WERI-Rb-1 (cell line): ENCODE results near the gene NFE2L2.

Experiments
- DNase-seq: peaks from one replicate; pipeline ENCODE4 v3.0.0-alpha.2; 2020
- H3K27ac ChIP-seq: fragments of 250-450 bp; sonication (Bioruptor Pico); 2 replicates; pipeline ENCODE4 v1.5.1; 2020; ENCODE audit warnings: mild to moderate bottlenecking, moderate library complexity
- H3K27me3 ChIP-seq: fragments of 250-450 bp; sonication (Bioruptor Pico); 2 replicates; pipeline ENCODE4 v1.5.1; 2021; ENCODE audit warnings: mild to moderate bottlenecking, low read depth, moderate library complexity; ENCODE audit not compliant: insufficient read depth, severe bottlenecking
- H3K36me3 ChIP-seq: fragments of 250-450 bp; sonication (Bioruptor Pico); 2 replicates; pipeline ENCODE4 v1.5.1; 2020; ENCODE audit warnings: mild to moderate bottlenecking, moderate library complexity
- H3K4me3 ChIP-seq: 2 replicates; pipeline ENCODE4 v1.5.1; 2011; ENCODE audit warnings: low read depth, mild to moderate bottlenecking, control low read depth, low read length
- H3K9me3 ChIP-seq: fragments of 250-450 bp; sonication (Bioruptor Pico); 2 replicates; pipeline ENCODE4 v1.5.1; 2021; ENCODE audit warnings: mild to moderate bottlenecking, moderate library complexity; ENCODE audit not compliant: severe bottlenecking
- CTCF ChIP-seq: IDR thresholded peaks from 2 replicates; pipeline ENCODE4 v1.5.1; 2011; ENCODE audit warnings: low read depth, mild to moderate bottlenecking, control low read depth, inconsistent platforms, low read length

NFE2L2 gene

DNA sequence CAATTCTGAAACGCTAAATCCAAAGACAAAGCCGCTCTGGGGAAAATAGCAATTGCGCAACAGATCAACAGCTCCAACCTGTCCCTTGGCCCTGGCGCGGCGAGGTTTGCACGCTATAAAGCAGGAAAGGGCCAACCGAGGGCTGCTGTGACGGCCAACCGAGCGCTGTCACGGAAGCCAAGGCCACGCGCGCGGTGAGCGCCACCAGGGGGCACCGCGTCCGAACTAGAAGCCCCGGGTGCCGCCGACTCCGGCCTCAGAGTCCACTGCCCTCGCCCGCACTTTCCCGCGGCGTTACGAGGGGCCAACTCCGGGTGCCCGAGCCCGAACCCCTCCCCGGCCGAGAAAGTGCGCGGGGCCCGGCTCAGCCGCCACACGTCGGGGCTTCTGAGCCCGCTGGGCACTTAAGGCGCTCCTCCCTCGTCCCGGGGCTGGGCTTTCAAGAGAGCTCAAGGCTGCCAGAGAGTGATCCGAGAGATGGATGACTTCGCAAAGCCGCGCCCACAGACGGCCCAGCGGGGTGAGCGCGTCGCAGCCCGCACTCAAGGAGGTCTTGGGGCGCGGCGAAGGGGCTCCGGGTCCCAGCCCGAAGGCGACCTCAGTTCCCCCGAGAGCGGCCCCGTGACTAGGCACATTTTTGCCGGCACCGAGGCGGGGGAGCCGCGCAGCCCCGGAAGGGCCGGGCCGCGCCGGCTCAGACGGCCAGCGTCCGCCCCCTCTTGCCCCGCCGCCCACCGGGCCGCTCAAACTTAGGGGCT, 897 bp downstream of the NFE2L2 start:
- Histone ChIP-seq H3K27me3 (no peaks in the 10 kb centered on the region), H3K36me3 (peaks cover 12% of the 10 kb centered on the region), H3K9me3 (peaks cover 2% of the 10 kb centered on the region), H3K27ac (peak overlapping the region; percentile 97), H3K4me3 (peak overlapping the region; percentile 94)
- DNase-seq = peak; percentile 98
- peak; percentile 94 for TF ChIP-seq CTCF

DNA sequence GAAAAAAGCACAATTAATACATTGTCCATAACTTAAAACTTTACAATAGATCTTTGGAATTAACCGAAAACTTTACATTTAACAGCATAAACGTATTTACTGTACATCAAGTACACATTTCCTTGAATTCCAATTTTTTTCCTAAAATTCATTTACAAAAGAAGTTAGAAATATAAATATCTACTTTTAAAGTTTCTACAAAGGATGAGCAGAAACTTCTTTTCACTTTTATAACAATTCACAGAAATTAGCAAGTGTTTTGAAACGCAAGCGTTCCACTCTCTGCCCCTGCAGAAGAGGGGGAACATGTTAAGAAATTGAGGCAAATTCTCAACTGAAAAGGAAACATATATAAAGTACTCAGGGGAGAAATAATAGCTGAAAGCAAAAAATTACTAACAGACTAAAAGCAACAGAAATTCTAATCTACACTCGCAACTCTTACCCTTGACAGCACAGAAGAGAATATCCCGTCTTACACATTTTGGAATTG, 1.5 kb downstream of the NFE2L2 start:
- no peak for DNase-seq
- Histone ChIP-seq H3K27ac (peak overlapping the region; percentile 97), H3K36me3 (peaks cover 16% of the 10 kb centered on the region), H3K27me3 (no peaks in the 10 kb centered on the region), H3K9me3 (peaks cover 5% of the 10 kb centered on the region), H3K4me3 (peak overlapping the region; percentile 94)
- no peak for TF ChIP-seq CTCF

DNA sequence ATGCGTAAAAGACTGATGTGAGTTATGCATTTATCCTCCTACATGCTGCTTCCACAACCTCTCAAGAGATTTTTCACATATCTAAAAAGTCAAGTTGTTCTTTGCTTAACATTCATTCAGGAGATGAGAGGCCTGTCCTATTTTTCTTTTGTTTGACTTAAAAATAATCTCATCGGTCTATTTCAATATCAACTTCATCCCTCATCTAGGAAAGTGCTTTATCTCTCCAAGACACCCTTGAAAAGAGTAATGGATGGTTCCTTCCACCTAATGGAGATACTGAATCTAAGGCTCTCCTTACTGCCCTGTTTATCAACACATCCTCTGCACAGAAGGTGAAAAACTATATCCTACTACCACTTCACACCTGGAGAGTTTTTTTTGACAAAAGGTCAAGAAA, 2.4 kb downstream of the NFE2L2 start:
- H3K36me3 ChIP-seq = peaks cover 19% of the 10 kb centered on the region
- no peak for DNase-seq
- peaks cover 8% of the 10 kb centered on the region for H3K9me3 ChIP-seq
- no peak for TF ChIP-seq CTCF
- no peaks in the 10 kb centered on the region for H3K27me3 ChIP-seq
- H3K4me3 ChIP-seq = peak overlapping the region; percentile 94
- no peak overlapping the region; the same call in 1 of the 2 replicates for H3K27ac ChIP-seq

- H3K27ac ChIP-seq = no peak overlapping the region
- peak overlapping the region; percentile 94 for H3K4me3 ChIP-seq
Observed at GRCh38 chr2:177261116-177262060, 3.1 kb downstream of the NFE2L2 start.

DNA sequence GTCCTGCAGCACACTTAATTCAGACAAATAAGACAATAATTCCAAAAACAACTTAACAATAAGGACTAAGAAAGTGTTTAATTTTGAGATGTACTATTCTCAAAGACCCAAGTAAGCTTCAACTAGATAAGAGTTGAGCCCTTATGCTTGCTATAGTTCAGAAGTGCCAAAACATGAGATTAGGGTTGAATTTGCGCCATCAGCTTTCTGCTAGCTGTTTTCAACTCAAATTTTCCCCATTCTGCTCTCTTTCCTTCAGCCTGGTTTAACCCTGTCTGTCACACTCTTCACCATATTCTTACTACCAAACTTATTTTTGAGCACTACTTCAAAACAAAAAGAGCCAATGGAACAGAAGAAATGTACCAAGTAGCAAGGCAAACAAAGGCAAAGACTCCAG, 4.1 kb downstream of the NFE2L2 start:
- no peak overlapping the region for H3K4me3 ChIP-seq
- no peak for DNase-seq
- peaks cover 19% of the 10 kb centered on the region for H3K36me3 ChIP-seq
- no peaks in the 10 kb centered on the region for H3K27me3 ChIP-seq
- TF ChIP-seq CTCF = no peak
- H3K9me3 ChIP-seq = peaks cover 8% of the 10 kb centered on the region
- H3K27ac ChIP-seq = no peak overlapping the region

More at GRCh38 chr2:177261116-177262060, 3.1 kb downstream of the NFE2L2 start:
- TF ChIP-seq CTCF = no peak
- Histone ChIP-seq H3K27me3 (no peaks in the 10 kb centered on the region), H3K9me3 (peaks cover 8% of the 10 kb centered on the region), H3K36me3 (peaks cover 19% of the 10 kb centered on the region)
- no peak for DNase-seq
